Fibroblast of the conjunctiva (primary cell): ENCODE measurements around the gene MEGF6.

Experiments used
- DNase-seq: peaks from one replicate; pipeline ENCODE4 v3.0.0-alpha.2; 2010; ENCODE audit warnings: low read depth

The MEGF6 gene

GRCh38 chr1:3459051-3459908, 152.0 kb downstream of the MEGF6 start:
- DNase-seq, result no peak

- no peak for DNase-seq
These were observed 153.1 kb downstream of the MEGF6 start for GRCh38 chr1:3457910-3458883.

- DNase-seq, result no peak
These were observed 154.1 kb downstream of the MEGF6 start for GRCh38 chr1:3456964-3457909.

GRCh38 chr1:3456449-3456963, 154.8 kb downstream of the MEGF6 start:
- no peak for DNase-seq

- DNase-seq, result no peak
These were observed 155.4 kb downstream of the MEGF6 start for GRCh38 chr1:3455670-3456448.

GRCh38 chr1:3454811-3455618, 156.3 kb downstream of the MEGF6 start:
- DNase-seq, result no peak

- no peak for DNase-seq
These were observed 157.2 kb downstream of the MEGF6 start, which contains the start of gene ARHGEF16 for GRCh38 chr1:3453891-3454810. TSS of gene ARHGEF16 (plus strand) at chr1:3454665. CDS start at chr1:3463085, 8,420 bp downstream.

- peak; percentile 47 for DNase-seq
These were observed 158.0 kb downstream of the MEGF6 start for GRCh38 chr1:3453203-3453761.

- DNase-seq, result no peak
These were observed 158.5 kb downstream of the MEGF6 start for GRCh38 chr1:3452866-3453175.

- DNase-seq, result no peak
These were observed 159.1 kb downstream of the MEGF6 start for GRCh38 chr1:3451994-3452865.

- DNase-seq, result no peak
These were observed 160.3 kb downstream of the MEGF6 start for GRCh38 chr1:3450983-3451382.

- no peak for DNase-seq
These were observed 161.0 kb downstream of the MEGF6 start for GRCh38 chr1:3450202-3450863.

GRCh38 chr1:3444736-3445135, 166.6 kb downstream of the MEGF6 start:
- no peak for DNase-seq

GRCh38 chr1:3444298-3444697, 167.0 kb downstream of the MEGF6 start:
- no peak for DNase-seq

GRCh38 chr1:3443807-3444206, 167.5 kb downstream of the MEGF6 start:
- DNase-seq, result no peak

GRCh38 chr1:3442901-3443300, 168.4 kb downstream of the MEGF6 start:
- no peak for DNase-seq

GRCh38 chr1:3442331-3442730, 169.0 kb downstream of the MEGF6 start:
- DNase-seq, result no peak
